ENCODE data around the gene CDC42BPA.
"Not testable (repeated sequence)": the region's sequence is repeated elsewhere in the genome, so short reads cannot be mapped to it uniquely, and the experiment has no call there.

CDC42BPA gene

GRCh38 chr1:227257964-227258363, 60.3 kb downstream of the CDC42BPA start:
- no peak for DNase-seq

GRCh38 chr1:227255086-227255732, 63.1 kb downstream of the CDC42BPA start:
- DNase-seq, result no peak

- DNase-seq, result no peak
Observed at GRCh38 chr1:227253065-227253464, 65.2 kb downstream of the CDC42BPA start.

GRCh38 chr1:227245613-227246320, 72.5 kb downstream of the CDC42BPA start:
- no peak for DNase-seq

- DNase-seq, result no peak
Observed at GRCh38 chr1:227244339-227245118, 73.8 kb downstream of the CDC42BPA start.

- DNase-seq, result no peak
Observed at GRCh38 chr1:227242811-227243682, 75.2 kb downstream of the CDC42BPA start.

GRCh38 chr1:227240983-227241382, 77.3 kb downstream of the CDC42BPA start:
- DNase-seq, result no peak

GRCh38 chr1:227234998-227235405, 83.3 kb downstream of the CDC42BPA start:
- peak; percentile 23 for DNase-seq

GRCh38 chr1:227231128-227231527, 87.2 kb downstream of the CDC42BPA start:
- not testable (repeated sequence) for DNase-seq

- DNase-seq, result no peak
Observed at GRCh38 chr1:227228201-227228600, 90.1 kb downstream of the CDC42BPA start.

- DNase-seq, result no peak
Observed at GRCh38 chr1:227227761-227228160, 90.5 kb downstream of the CDC42BPA start.

- peak; percentile 70 for DNase-seq
Observed at GRCh38 chr1:227225715-227226346, 92.5 kb downstream of the CDC42BPA start.

- no peak for DNase-seq
Observed at GRCh38 chr1:227223171-227223806, 95.0 kb downstream of the CDC42BPA start.

- DNase-seq, result no peak
Observed at GRCh38 chr1:227219715-227220292, 98.5 kb downstream of the CDC42BPA start.

- no peak for DNase-seq
Observed at GRCh38 chr1:227218870-227219573, 99.3 kb downstream of the CDC42BPA start.

- DNase-seq, result no peak
Observed at GRCh38 chr1:227215863-227216510, 102.3 kb downstream of the CDC42BPA start.

- DNase-seq, result no peak
Observed at GRCh38 chr1:227214207-227214606, 104.1 kb downstream of the CDC42BPA start.

- DNase-seq, result no peak
Observed at GRCh38 chr1:227213426-227213825, 104.9 kb downstream of the CDC42BPA start.

GRCh38 chr1:227212164-227212563, 106.1 kb downstream of the CDC42BPA start:
- DNase-seq, result no peak

GRCh38 chr1:227210604-227211003, 107.7 kb downstream of the CDC42BPA start:
- no peak for DNase-seq

Data from suppressor macrophage treated with lipopolysaccharide for 4 hours (primary cell).